ENCODE results near the gene PLCH1. TPM values are rescaled to one million over a fixed set of nuclear protein-coding genes. Genes with fewer than 3 reads are reported as not detected.
A peak's percentile ranks its signal among the peaks of the same experiment; 100 is the strongest.
"Not testable (repeated sequence)": the region's sequence is repeated elsewhere in the genome, so short reads cannot be mapped to it uniquely, and the experiment has no call there.

PLCH1 gene
- polyA plus RNA-seq, 3 donors, result 10.1 to 12.5 (median 11.0) TPM

- DNase-seq (ENCODE audit: extremely low read depth in 1 of 11, low read depth in 9 of 11, low spot score in 4 of 11), result no peak
These were observed 328.3 kb downstream of the PLCH1 start for GRCh38 chr3:155416500-155417118.

- no peak for DNase-seq (ENCODE audit: extremely low read depth in 1 of 11, low read depth in 9 of 11, low spot score in 4 of 11)
These were observed 332.0 kb downstream of the PLCH1 start for GRCh38 chr3:155412904-155413303.

- DNase-seq (ENCODE audit: extremely low read depth in 1 of 11, low read depth in 9 of 11, low spot score in 4 of 11), result no peak
These were observed 333.2 kb downstream of the PLCH1 start for GRCh38 chr3:155411500-155412223.

GRCh38 chr3:155409336-155409735 is 335.5 kb downstream of the PLCH1 start:
- DNase-seq (ENCODE audit: extremely low read depth in 1 of 11, low read depth in 9 of 11, low spot score in 4 of 11), result no peak

- DNase-seq (ENCODE audit: extremely low read depth in 1 of 11, low read depth in 9 of 11, low spot score in 4 of 11), result no peak
These were observed 336.9 kb downstream of the PLCH1 start for GRCh38 chr3:155407971-155408370.

- DNase-seq (ENCODE audit: extremely low read depth in 1 of 11, low read depth in 9 of 11, low spot score in 4 of 11), result no peak
These were observed 337.5 kb downstream of the PLCH1 start for GRCh38 chr3:155407331-155407730.

GRCh38 chr3:155404486-155404885 is 340.4 kb downstream of the PLCH1 start:
- DNase-seq (ENCODE audit: extremely low read depth in 1 of 11, low read depth in 9 of 11, low spot score in 4 of 11), result no peak

GRCh38 chr3:155402656-155403055 is 342.2 kb downstream of the PLCH1 start:
- DNase-seq (ENCODE audit: extremely low read depth in 1 of 11, low read depth in 9 of 11, low spot score in 4 of 11), result no peak

GRCh38 chr3:155398046-155398445 is 346.8 kb downstream of the PLCH1 start:
- DNase-seq (ENCODE audit: extremely low read depth in 1 of 11, low read depth in 9 of 11, low spot score in 4 of 11), result no peak

GRCh38 chr3:155394896-155395295 is 350.0 kb downstream of the PLCH1 start:
- DNase-seq (ENCODE audit: extremely low read depth in 1 of 11, low read depth in 9 of 11, low spot score in 4 of 11), result not testable (repeated sequence)

- DNase-seq (ENCODE audit: extremely low read depth in 1 of 11, low read depth in 9 of 11, low spot score in 4 of 11), result no peak
These were observed 350.6 kb downstream of the PLCH1 start for GRCh38 chr3:155394240-155394639.

GRCh38 chr3:155393316-155393715 is 351.6 kb downstream of the PLCH1 start:
- no peak for DNase-seq (ENCODE audit: extremely low read depth in 1 of 11, low read depth in 9 of 11, low spot score in 4 of 11)

GRCh38 chr3:155392138-155392537 is 352.7 kb downstream of the PLCH1 start:
- no peak for DNase-seq (ENCODE audit: extremely low read depth in 1 of 11, low read depth in 9 of 11, low spot score in 4 of 11)

- DNase-seq (ENCODE audit: extremely low read depth in 1 of 11, low read depth in 9 of 11, low spot score in 4 of 11), result no peak
These were observed 353.3 kb downstream of the PLCH1 start for GRCh38 chr3:155391551-155391958.

GRCh38 chr3:155391104-155391503 is 353.8 kb downstream of the PLCH1 start:
- DNase-seq (ENCODE audit: extremely low read depth in 1 of 11, low read depth in 9 of 11, low spot score in 4 of 11), result peak in 3 of 11 donors; percentile 7 to 13 (median 8)

- DNase-seq (ENCODE audit: extremely low read depth in 1 of 11, low read depth in 9 of 11, low spot score in 4 of 11), result no peak
These were observed 354.5 kb downstream of the PLCH1 start for GRCh38 chr3:155390351-155390750.

- no peak for DNase-seq (ENCODE audit: extremely low read depth in 1 of 11, low read depth in 9 of 11, low spot score in 4 of 11)
These were observed 356.5 kb downstream of the PLCH1 start for GRCh38 chr3:155388417-155388816.

GRCh38 chr3:155387571-155387970 is 357.3 kb downstream of the PLCH1 start:
- no peak for DNase-seq (ENCODE audit: extremely low read depth in 1 of 11, low read depth in 9 of 11, low spot score in 4 of 11)

- no peak for DNase-seq (ENCODE audit: extremely low read depth in 1 of 11, low read depth in 9 of 11, low spot score in 4 of 11)
These were observed 358.0 kb downstream of the PLCH1 start for GRCh38 chr3:155386919-155387318.

GRCh38 chr3:155385896-155386625 is 358.8 kb downstream of the PLCH1 start:
- DNase-seq (ENCODE audit: extremely low read depth in 1 of 11, low read depth in 9 of 11, low spot score in 4 of 11), result no peak
